Measurements from ENCODE around the gene NR1D1. TPM values are rescaled to one million over a fixed set of nuclear protein-coding genes. Genes with fewer than 3 reads are reported as not detected.

The NR1D1 gene
- total RNA-seq, 1 experiment from 2014 or later, result 1.3 TPM

- no peak for DNase-seq
- H3K36me3 ChIP-seq, result peaks cover 39% of the 10 kb centered on the region
- H3K4me3 ChIP-seq, result no peak overlapping the region
- H3K9me3 ChIP-seq, result no peaks in the 10 kb centered on the region
- no peaks in the 10 kb centered on the region for H3K27me3 ChIP-seq
These were observed 9.9 kb downstream of the NR1D1 start for GRCh38 chr17:40090237-40091119.

- no peaks in the 10 kb centered on the region for H3K27me3 ChIP-seq
- DNase-seq, result no peak
- H3K36me3 ChIP-seq, result peaks cover 32% of the 10 kb centered on the region
- H3K9me3 ChIP-seq, result no peaks in the 10 kb centered on the region
- H3K4me3 ChIP-seq, result no peak overlapping the region
These were observed 11.1 kb downstream of the NR1D1 start for GRCh38 chr17:40089077-40089895.

DNA sequence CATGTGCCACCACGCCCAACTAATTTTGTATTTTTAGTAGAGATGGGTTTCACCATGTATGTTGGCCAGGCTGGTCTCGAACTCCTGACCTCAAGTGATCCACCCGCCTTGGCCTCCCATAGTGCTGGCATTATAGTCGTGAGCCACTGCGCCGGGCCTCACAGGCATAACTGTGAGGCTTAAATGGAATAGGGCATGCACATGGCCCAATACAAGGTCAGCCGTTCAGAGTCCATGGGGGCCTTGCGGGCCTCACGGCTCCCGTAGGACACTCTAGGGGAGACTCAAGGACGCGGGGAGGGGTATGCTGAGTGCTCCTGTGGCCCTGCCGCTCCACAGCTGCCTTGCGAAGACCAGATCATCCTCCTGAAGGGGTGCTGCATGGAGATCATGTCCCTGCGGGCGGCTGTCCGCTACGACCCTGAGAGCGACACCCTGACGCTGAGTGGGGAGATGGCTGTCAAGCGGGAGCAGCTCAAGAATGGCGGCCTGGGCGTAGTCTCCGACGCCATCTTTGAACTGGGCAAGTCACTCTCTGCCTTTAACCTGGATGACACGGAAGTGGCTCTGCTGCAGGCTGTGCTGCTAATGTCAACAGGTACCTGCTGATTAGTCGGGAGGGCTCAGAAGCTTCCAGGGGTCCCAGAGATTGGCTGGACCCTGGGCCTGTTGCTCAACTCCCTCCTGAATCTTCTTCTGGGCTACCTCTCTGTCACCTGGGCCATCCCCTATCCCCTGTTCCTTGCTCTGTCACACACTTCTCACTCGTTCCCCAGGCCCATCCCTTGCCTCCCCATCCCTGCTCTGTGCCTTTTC is 12.3 kb downstream of the NR1D1 start:
- Histone ChIP-seq H3K27me3 (no peaks in the 10 kb centered on the region), H3K36me3 (peaks cover 31% of the 10 kb centered on the region)

DNA sequence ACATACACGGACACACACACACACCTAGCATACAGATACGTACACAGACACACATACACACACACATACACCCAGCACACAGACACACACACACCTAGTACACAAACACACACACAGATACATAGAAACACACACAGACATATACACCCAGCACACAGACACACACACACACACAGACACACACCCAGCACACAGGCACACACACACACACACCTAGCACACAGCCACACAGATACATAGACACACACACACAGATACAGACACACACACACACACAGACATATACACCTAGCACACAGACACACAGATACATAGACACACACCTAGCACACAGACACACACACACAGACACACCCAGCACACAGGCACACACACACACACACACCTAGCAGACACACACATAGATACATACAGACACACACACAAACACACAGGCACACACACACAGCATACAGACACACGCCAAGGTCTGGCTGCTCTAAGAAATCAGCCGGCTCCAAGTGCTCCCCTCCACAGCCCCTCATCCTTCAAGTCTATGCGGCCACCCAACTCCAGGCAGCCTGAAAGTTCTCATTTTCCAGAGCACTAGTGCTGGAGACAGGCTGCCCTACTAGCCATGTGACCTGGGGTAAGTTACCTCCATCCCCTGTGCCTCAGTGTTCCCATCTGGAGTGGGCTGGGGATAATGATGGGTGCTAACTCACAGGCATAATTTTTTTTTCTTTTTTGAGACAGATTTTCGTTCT is 13.2 kb downstream of the NR1D1 start:
- no peak for DNase-seq
- no peaks in the 10 kb centered on the region for H3K27me3 ChIP-seq
- no peak overlapping the region for H3K4me3 ChIP-seq
- no peaks in the 10 kb centered on the region for H3K9me3 ChIP-seq
- peaks cover 26% of the 10 kb centered on the region for H3K36me3 ChIP-seq

More for the DNA sequence above, 12.3 kb downstream of the NR1D1 start:
- Histone ChIP-seq H3K9me3 (no peaks in the 10 kb centered on the region), H3K4me3 (no peak overlapping the region)
- DNase-seq, result no peak

DNA sequence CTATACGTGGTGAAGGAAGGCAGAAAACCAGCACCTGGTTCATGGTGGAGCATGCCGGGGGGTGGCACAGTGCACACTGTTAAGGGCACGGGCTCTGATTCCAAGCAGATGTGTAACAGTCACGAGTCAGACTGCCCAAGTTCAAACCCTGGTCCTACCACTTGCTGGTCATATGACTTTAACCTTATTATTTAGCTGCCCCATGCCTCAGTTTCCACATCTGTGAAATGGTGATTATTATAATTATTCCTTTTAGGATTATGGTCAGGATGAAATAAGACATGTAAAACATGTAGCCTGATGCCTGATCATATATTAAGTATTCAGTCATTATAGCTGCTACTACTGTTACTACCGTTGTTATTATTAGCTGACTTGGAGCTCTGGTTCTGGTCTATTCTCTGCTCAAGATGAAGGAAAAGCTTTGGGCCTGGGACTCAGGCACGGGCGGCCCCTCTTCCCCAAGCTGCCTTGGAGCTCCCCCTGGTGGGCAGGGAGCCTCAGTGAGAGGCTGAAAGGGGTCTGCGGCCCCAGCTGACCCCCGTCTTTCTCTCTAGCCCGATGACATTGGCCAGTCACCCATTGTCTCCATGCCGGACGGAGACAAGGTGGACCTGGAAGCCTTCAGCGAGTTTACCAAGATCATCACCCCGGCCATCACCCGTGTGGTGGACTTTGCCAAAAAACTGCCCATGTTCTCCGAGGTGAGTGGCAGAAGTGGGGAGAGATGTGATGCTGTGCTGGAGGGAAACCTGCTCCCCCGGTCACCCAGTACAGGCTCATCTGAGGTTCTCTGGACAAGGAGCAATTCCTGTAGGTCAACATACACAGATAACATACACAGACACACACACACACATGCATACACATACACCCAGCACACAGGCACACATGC is 14.0 kb downstream of the NR1D1 start:
- DNase-seq, result peak; percentile 46
- Histone ChIP-seq H3K4me3 (no peak overlapping the region), H3K36me3 (peaks cover 26% of the 10 kb centered on the region), H3K9me3 (no peaks in the 10 kb centered on the region), H3K27me3 (no peaks in the 10 kb centered on the region)

- Histone ChIP-seq H3K27me3 (no peaks in the 10 kb centered on the region), H3K9me3 (no peaks in the 10 kb centered on the region), H3K36me3 (peaks cover 24% of the 10 kb centered on the region), H3K4me3 (no peak overlapping the region)
- DNase-seq, result no peak
These were observed 15.9 kb downstream of the NR1D1 start for GRCh38 chr17:40084477-40084876.

- Histone ChIP-seq H3K4me3 (no peak overlapping the region), H3K9me3 (no peaks in the 10 kb centered on the region), H3K36me3 (peaks cover 18% of the 10 kb centered on the region), H3K27me3 (no peaks in the 10 kb centered on the region)
- no peak for DNase-seq
These were observed 20.8 kb downstream of the NR1D1 start for GRCh38 chr17:40079545-40079944.

GRCh38 chr17:40076591-40076990 is 23.8 kb downstream of the NR1D1 start:
- no peaks in the 10 kb centered on the region for H3K9me3 ChIP-seq
- H3K4me3 ChIP-seq, result no peak overlapping the region
- H3K36me3 ChIP-seq, result peaks cover 11% of the 10 kb centered on the region
- DNase-seq, result no peak
- H3K27me3 ChIP-seq, result no peaks in the 10 kb centered on the region

DNA sequence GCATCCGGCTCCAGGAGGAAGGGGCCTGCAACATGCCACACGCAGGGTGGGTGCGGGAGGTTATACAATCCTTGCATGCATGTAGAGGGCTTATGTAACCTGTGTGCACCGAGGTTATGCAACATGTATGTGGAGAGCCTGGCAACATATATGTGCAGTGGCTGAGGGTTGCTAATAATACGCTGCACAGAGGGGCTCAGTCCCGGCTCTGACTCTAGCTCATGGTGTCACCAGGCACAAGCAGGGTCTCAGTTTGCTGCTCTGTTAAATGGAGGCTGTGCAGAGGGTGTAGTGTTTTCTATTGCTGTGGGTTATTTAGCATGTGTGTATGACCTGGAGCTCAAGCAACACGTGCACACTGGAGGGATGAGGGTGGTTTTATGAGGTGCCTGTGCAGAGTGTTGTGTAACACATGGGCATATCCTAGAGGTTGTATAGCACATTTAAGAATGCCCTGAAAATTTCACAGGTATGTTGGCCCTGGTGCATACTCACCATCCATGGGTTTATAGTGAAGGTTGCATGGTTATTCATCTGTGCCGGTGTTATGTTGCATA is 24.4 kb downstream of the NR1D1 start:
- Histone ChIP-seq H3K36me3 (peaks cover 11% of the 10 kb centered on the region), H3K9me3 (no peaks in the 10 kb centered on the region), H3K27me3 (no peaks in the 10 kb centered on the region), H3K4me3 (no peak overlapping the region)
- no peak for DNase-seq

DNA sequence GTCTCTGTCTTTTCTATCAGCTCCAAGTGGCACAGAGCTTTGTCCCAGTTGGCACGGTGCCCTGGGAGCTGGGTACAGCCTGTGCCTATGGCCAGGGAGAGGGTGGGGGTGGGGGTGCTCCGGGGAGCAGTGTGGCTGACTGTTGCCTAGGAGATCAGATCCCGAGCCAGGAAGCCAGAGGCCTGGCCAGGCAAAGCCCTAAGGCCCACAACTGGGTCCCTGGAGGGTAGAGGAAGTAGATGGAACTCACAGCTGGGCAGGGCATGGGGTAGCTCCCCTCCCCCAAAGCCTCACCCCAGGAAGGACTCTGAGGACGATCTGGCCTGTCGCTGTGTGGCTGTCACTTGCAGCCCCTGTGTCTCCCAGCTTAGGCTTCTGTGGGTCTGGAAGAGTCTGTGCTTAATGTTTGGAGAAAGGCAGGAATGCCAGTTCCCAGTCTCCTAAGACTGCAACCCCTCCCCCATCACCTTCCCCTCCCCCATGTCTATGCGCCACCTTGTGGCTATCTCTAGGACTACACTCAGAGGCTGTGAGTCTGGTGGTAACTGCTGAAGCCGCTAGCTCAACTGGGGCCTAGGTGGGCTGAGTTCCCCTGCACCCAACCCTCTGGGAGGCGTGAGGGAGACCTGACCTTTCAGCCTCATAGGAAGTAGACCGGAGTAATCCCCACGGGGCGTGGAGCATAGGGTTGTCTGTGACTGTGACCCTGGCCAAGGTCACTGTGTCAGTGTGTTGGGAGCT is 25.0 kb downstream of the NR1D1 start:
- Histone ChIP-seq H3K36me3 (peaks cover 11% of the 10 kb centered on the region), H3K9me3 (no peaks in the 10 kb centered on the region), H3K27me3 (no peaks in the 10 kb centered on the region), H3K4me3 (no peak overlapping the region)
- DNase-seq, result no peak

- DNase-seq, result no peak
- Histone ChIP-seq H3K36me3 (peaks cover 11% of the 10 kb centered on the region), H3K27me3 (no peaks in the 10 kb centered on the region), H3K9me3 (no peaks in the 10 kb centered on the region), H3K4me3 (no peak overlapping the region)
These were observed 25.6 kb downstream of the NR1D1 start for GRCh38 chr17:40074871-40075200.

DNA sequence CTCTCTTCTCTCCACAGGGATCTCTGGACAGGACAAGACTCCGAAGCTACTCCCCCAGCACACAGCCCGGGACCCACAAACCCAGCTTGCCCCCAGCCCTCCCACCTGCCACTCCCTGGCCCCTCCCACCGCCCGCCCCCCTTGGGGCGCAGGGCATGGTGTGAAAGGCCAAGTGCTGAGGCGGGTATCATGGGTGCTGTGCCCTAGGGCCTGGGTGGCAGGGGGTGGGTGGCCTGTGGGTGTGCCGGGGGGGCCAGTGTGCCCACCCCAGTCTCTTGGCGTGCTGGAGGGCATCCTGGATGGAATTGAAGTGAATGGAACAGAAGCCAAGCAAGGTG is 26.2 kb downstream of the NR1D1 start:
- H3K9me3 ChIP-seq, result no peaks in the 10 kb centered on the region
- H3K4me3 ChIP-seq, result no peak overlapping the region
- no peak for DNase-seq

DNA sequence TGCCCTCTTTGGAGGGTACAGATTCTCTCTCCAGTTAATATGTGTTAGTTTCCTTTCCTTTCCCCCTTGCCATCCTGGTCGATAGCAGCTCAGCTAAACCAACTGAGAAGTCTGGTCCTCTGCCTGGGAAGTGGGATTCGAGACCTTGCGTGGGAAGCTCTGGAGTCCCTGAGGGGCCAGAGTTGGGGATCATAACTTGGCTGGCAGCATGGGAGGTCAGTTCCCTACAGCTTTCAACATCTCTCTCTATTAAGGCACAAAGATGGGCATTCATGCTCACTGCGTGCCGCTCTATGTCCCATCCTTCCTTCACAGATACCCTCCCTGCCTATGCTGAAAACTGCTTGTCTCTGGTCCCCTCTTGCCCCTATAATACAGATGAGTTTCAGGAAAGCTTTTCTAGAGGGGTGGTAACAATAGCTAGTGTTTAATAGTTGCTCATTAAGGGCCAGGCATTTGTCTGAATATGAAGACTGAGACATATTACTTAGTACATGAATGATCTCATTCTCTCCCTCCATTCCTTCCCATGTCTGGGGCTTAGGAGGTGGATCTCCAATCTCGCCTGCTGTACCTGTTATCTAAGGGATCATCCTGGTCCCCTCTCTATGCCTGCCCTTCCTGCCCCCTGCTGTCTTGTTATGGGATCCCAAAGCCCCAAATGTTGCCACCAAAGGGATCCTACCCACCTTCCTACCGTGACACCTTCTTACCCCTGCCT is 26.8 kb downstream of the NR1D1 start:
- DNase-seq, result no peak
- Histone ChIP-seq H3K4me3 (no peak overlapping the region), H3K27me3 (no peaks in the 10 kb centered on the region)

More for the DNA sequence above, 26.2 kb downstream of the NR1D1 start:
- Histone ChIP-seq H3K36me3 (peaks cover 11% of the 10 kb centered on the region), H3K27me3 (no peaks in the 10 kb centered on the region)

DNA sequence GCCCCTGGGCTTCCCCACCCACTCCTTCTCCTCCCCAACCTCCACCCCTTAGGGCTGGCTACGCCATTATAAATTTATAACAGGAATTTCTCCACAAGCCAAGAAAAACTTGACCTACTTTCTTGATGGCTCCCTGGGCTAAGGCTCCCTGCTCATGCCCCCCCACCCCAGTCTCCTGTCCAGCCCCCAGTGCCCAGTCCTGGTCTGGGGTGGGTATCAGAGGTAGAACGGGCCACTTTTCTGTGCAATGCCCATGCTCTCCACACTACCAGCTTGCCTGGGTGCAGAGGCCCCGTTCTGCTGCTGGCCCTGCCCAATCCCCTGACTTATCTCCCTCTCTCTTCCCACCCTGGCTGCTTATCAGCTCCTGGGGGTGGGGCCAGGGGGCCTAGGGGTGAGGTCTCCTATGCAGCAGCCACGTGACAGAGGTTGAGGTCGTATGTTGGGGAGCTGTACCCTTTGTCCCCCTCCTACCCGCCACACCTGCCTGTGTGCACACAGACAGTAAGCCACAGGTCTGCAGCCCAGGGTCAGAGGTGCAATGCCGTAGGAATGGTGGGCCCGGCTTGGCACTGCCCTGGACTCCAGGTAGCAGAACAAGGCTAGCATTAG is 27.5 kb downstream of the NR1D1 start:
- H3K36me3 ChIP-seq, result peaks cover 11% of the 10 kb centered on the region
- DNase-seq, result no peak
- H3K27me3 ChIP-seq, result no peaks in the 10 kb centered on the region
- H3K4me3 ChIP-seq, result no peak overlapping the region
- H3K9me3 ChIP-seq, result no peaks in the 10 kb centered on the region

More for the DNA sequence above, 26.8 kb downstream of the NR1D1 start:
- peaks cover 11% of the 10 kb centered on the region for H3K36me3 ChIP-seq
- no peaks in the 10 kb centered on the region for H3K9me3 ChIP-seq
